H1 (cell line): ENCODE data around the gene PPP1R1B. TPM values are rescaled to one million over a fixed set of nuclear protein-coding genes. Genes with fewer than 3 reads are reported as not detected.

Experiments
- CTCF ChIA-PET: fragments of 300-600 bp; sonication (Branson Sonifier 250); formaldehyde crosslinking; loops from one replicate; lab custom pipeline; 2021; ENCODE audit not compliant: partially characterized antibody; lab: Charles Lee
- POLR2A ChIA-PET: fragments of 300-600 bp; sonication (Branson Sonifier 250); formaldehyde crosslinking; loops from one replicate; lab custom pipeline; 2021; ENCODE audit warnings: inconsistent platforms; ENCODE audit not compliant: partially characterized antibody; lab: Charles Lee
- DNase-seq, 2 experiments: peaks; one replicate each; pipeline versions ENCODE4 v3.0.0 to v3.0.0-alpha.2; 2010 to 2022; ENCODE audit warnings: low spot score in 2 of 2, low read depth in 1 of 2, mixed read lengths in 1 of 2
- FAIRE-seq: peaks from 2 replicates; lab custom pipeline; 2011; peaks lifted over from hg19 to GRCh38; lab: Jason Lieb, UNC
- H2AFZ ChIP-seq: 2 replicates; pipeline ENCODE4 v1.8.1; 2012; ENCODE audit warnings: low read length, inconsistent platforms
- H2AK5ac ChIP-seq: 2 replicates; pipeline ENCODE4 v1.6.1; 2013; ENCODE audit warnings: low read depth, low read length
- H2BK120ac ChIP-seq: replicated peaks from 2 replicates; pipeline ENCODE3; 2013; ENCODE audit warnings: low read depth, low read length, inconsistent platforms
- H2BK12ac ChIP-seq: 2 replicates; pipeline ENCODE4 v1.6.1; 2013; ENCODE audit warnings: low read depth, low read length
- H2BK15ac ChIP-seq: 2 replicates; pipeline ENCODE4 v1.6.1; 2013; ENCODE audit warnings: low read length
- H2BK20ac ChIP-seq: 2 replicates; pipeline ENCODE4 v1.6.1; 2013; ENCODE audit warnings: low read length
- H2BK5ac ChIP-seq: 2 replicates; pipeline ENCODE4 v1.6.1; 2013; ENCODE audit warnings: low read depth, low read length
- H3K14ac ChIP-seq: 2 replicates; pipeline ENCODE4 v1.6.1; 2013; ENCODE audit warnings: inconsistent platforms; ENCODE audit not compliant: insufficient read length
- H3K18ac ChIP-seq: 2 replicates; pipeline ENCODE4 v1.6.1; 2013; ENCODE audit warnings: low read length; ENCODE audit errors: extremely low read depth
- H3K23ac ChIP-seq: 2 replicates; pipeline ENCODE4 v1.6.1; 2013; ENCODE audit warnings: inconsistent platforms; ENCODE audit not compliant: insufficient read length
- H3K23me2 ChIP-seq: 2 replicates; pipeline ENCODE4 v1.6.1; 2013; ENCODE audit warnings: low read depth, low read length
- H3K27ac ChIP-seq: 2 replicates; pipeline ENCODE4 v1.6.1; 2011; ENCODE audit warnings: low read depth, low read length, inconsistent platforms
- H3K27me3 ChIP-seq, 4 experiments: replicated peaks in 1 of 4; 1 replicate in 1 of 4; 2 replicates in 3 of 4; pipeline versions ENCODE4 v1.6.1 to v1.8.1; 2011 to 2013; ENCODE audit warnings: low read length in 3 of 4, mild to moderate bottlenecking in 3 of 4, inconsistent platforms in 2 of 4, mixed read lengths in 2 of 4, moderate library complexity in 1 of 4; ENCODE audit not compliant: control insufficient read depth in 3 of 4, insufficient read depth in 3 of 4; ENCODE audit errors: extremely low read depth in 1 of 4
- H3K36me3 ChIP-seq, 4 experiments: 2 replicates each; pipeline versions ENCODE4 v1.6.1 to v1.8.1; 2011 to 2013; ENCODE audit warnings: mild to moderate bottlenecking in 4 of 4, low read length in 3 of 4, moderate library complexity in 2 of 4, control low read depth in 1 of 4, inconsistent platforms in 1 of 4; ENCODE audit not compliant: insufficient read depth in 4 of 4, control insufficient read depth in 2 of 4
- H3K4ac ChIP-seq: replicated peaks from 2 replicates; pipeline ENCODE3; 2013; ENCODE audit warnings: low read length, low read depth, mixed read lengths, inconsistent platforms; ENCODE audit not compliant: insufficient read length
- H3K4me1 ChIP-seq, 4 experiments: replicated peaks in 1 of 4; 1 replicate in 1 of 4; 2 replicates in 3 of 4; pipeline versions ENCODE4 v1.6.1 to v1.8.1; 2011 to 2013; ENCODE audit warnings: low read length in 3 of 4, inconsistent platforms in 2 of 4, mixed read lengths in 1 of 4; ENCODE audit not compliant: insufficient read depth in 4 of 4, control insufficient read depth in 3 of 4
- H3K4me2 ChIP-seq, 2 experiments: 2 replicates each; pipeline versions ENCODE4 v1.6.1 to v1.8.1; 2011 to 2013; ENCODE audit warnings: low read depth in 2 of 2, low read length in 2 of 2, control low read depth in 1 of 2, inconsistent platforms in 1 of 2, mild to moderate bottlenecking in 1 of 2; ENCODE audit not compliant: insufficient read depth in 1 of 2
- H3K4me3 ChIP-seq, 4 experiments: fragments of 200-600, 300-600 bp in 1 of 4; sonication (generic), shearing (Covaris generic), sonication (Bioruptor Twin) in 1 of 4; 2 replicates each; pipeline versions ENCODE4 v1.5.1 to v1.8.1; 2011 to 2016; ENCODE audit warnings: low read length in 4 of 4, low read depth in 3 of 4, control low read depth in 2 of 4, inconsistent platforms in 2 of 4, mild to moderate bottlenecking in 2 of 4, mixed read lengths in 1 of 4, moderate library complexity in 1 of 4; ENCODE audit not compliant: insufficient read depth in 2 of 4; ENCODE audit errors: extremely low read depth in 1 of 4
- H3K56ac ChIP-seq: replicated peaks from 2 replicates; pipeline ENCODE3; 2013; ENCODE audit warnings: low read depth, mild to moderate bottlenecking, mixed read lengths, low read length, inconsistent platforms; ENCODE audit not compliant: insufficient read length
- H3K79me1 ChIP-seq: 2 replicates; pipeline ENCODE4 v1.6.1; 2013; ENCODE audit warnings: low read depth, low read length, control low read depth
- H3K79me2 ChIP-seq, 2 experiments: 2 replicates each; pipeline versions ENCODE4 v1.6.1 to v1.8.1; 2012 to 2013; ENCODE audit warnings: low read length in 2 of 2, mild to moderate bottlenecking in 2 of 2, inconsistent platforms in 1 of 2; ENCODE audit not compliant: insufficient read depth in 2 of 2, control insufficient read depth in 1 of 2
- H3K9ac ChIP-seq, 4 experiments: replicated peaks in 1 of 4; 1 replicate in 1 of 4; 2 replicates in 3 of 4; pipeline versions ENCODE4 v1.6.1 to v1.8.1; 2011 to 2013; ENCODE audit warnings: low read depth in 3 of 4, low read length in 3 of 4, control low read depth in 2 of 4, mild to moderate bottlenecking in 2 of 4, moderate library complexity in 2 of 4, inconsistent platforms in 1 of 4; ENCODE audit errors: extremely low read depth in 1 of 4
- H3K9me3 ChIP-seq, 2 experiments: 2 replicates each; pipeline versions ENCODE4 v1.6.1 to v1.8.1; 2012 to 2013; ENCODE audit warnings: mild to moderate bottlenecking in 2 of 2, moderate library complexity in 2 of 2, control low read depth in 1 of 2, inconsistent platforms in 1 of 2, low read depth in 1 of 2, low read length in 1 of 2, mixed read lengths in 1 of 2; ENCODE audit not compliant: insufficient read depth in 2 of 2
- H4K20me1 ChIP-seq, 2 experiments: replicated peaks in 1 of 2; 2 replicates each; pipeline versions ENCODE3 to v1.8.1; 2011 to 2013; ENCODE audit warnings: inconsistent platforms in 2 of 2, low read length in 2 of 2, mild to moderate bottlenecking in 1 of 2; ENCODE audit not compliant: insufficient read depth in 2 of 2, control insufficient read depth in 1 of 2
- H4K5ac ChIP-seq: 2 replicates; pipeline ENCODE4 v1.6.1; 2013; ENCODE audit warnings: low read length, low read depth, mixed read lengths, inconsistent platforms; ENCODE audit not compliant: insufficient read length
- H4K8ac ChIP-seq: 2 replicates; pipeline ENCODE4 v1.8.0; 2013; ENCODE audit warnings: mild to moderate bottlenecking, moderate library complexity, low read length, inconsistent platforms; ENCODE audit not compliant: insufficient read depth; ENCODE audit errors: extremely low read depth
- H4K91ac ChIP-seq: replicated peaks from 2 replicates; pipeline ENCODE3; 2013; ENCODE audit warnings: low read length, mixed read lengths, inconsistent platforms; ENCODE audit not compliant: insufficient read length
- BCL11A ChIP-seq, 2 experiments: IDR thresholded peaks; one replicate each; pipeline ENCODE4 v1.6.1; 2011; ENCODE audit warnings: low read depth in 2 of 2, low read length in 2 of 2, mild to moderate bottlenecking in 2 of 2
- CBX8 ChIP-seq: fragments of 300-800, 300-1000 bp; sonication (generic); IDR thresholded peaks from 2 replicates; pipeline ENCODE4 v1.7.1; 2016; ENCODE audit warnings: low read depth, low read length, borderline replicate concordance
- EGR1 ChIP-seq: IDR thresholded peaks from 2 replicates; pipeline ENCODE4 v1.6.1; 2011; ENCODE audit warnings: low read depth, low read length, borderline replicate concordance
- EP300 ChIP-seq, 2 experiments: IDR thresholded peaks; 1 replicate in 1 of 2; 2 replicates in 1 of 2; pipeline ENCODE4 v1.6.1; 2011 to 2012; ENCODE audit warnings: low read depth in 2 of 2, low read length in 2 of 2, mild to moderate bottlenecking in 2 of 2, borderline replicate concordance in 1 of 2, inconsistent platforms in 1 of 2, moderate library complexity in 1 of 2
- GABPA ChIP-seq: IDR thresholded peaks from 2 replicates; pipeline ENCODE4 v1.6.1; 2011; ENCODE audit warnings: mild to moderate bottlenecking, low read length, moderate library complexity, borderline replicate concordance; ENCODE audit not compliant: insufficient read depth
- PHF8 ChIP-seq: fragments of 200-600 bp; sonication (generic); conservative IDR thresholded peaks from 2 replicates; pipeline ENCODE4 v1.7.1; 2012; ENCODE audit warnings: low read depth, mild to moderate bottlenecking, inconsistent platforms, low read length, moderate library complexity
- RXRA ChIP-seq: IDR thresholded peaks from 2 replicates; pipeline ENCODE4 v1.6.1; 2011; ENCODE audit warnings: low read depth, mild to moderate bottlenecking, low read length, moderate library complexity; ENCODE audit not compliant: insufficient read depth
- SAP30 ChIP-seq: fragments of 300-600 bp; sonication (generic); IDR thresholded peaks from 2 replicates; pipeline ENCODE4 v1.7.1; 2012; ENCODE audit warnings: low read length, moderate library complexity, mild to moderate bottlenecking, inconsistent platforms; ENCODE audit not compliant: insufficient read depth, insufficient replicate concordance
- SIN3A ChIP-seq, 2 experiments: IDR thresholded peaks in 1 of 2; conservative IDR thresholded peaks in 1 of 2; 2 replicates each; pipeline ENCODE4 v1.6.1; 2011 to 2012; ENCODE audit warnings: low read length in 2 of 2, improper control_type of control experiment in 1 of 2, low read depth in 1 of 2, mild to moderate bottlenecking in 1 of 2
- WGBS, 2 experiments: shearing (Covaris generic) in 1 of 2; methylation state at CpG; one replicate each; pipeline versions ENCODE4 v1.1.6 to v1.1.7; 2013 to 2015; ENCODE audit warnings: low lambda C conversion rate in 2 of 2, mixed read lengths in 2 of 2, inconsistent platforms in 1 of 2, low coverage in 1 of 2, missing lambda C conversion rate in 1 of 2; ENCODE audit not compliant: insufficient replicate concordance in 2 of 2, insufficient coverage in 1 of 2, insufficient read length in 1 of 2; ENCODE audit errors: extremely low coverage in 1 of 2, missing lambda C conversion rate in 1 of 2; 5-methylcytosine and 5-hydroxymethylcytosine counted together
- polyA plus RNA-seq, 7 experiments: library from polyadenylated mRNA; depleted of rRNA in 3 of 7; stranded (reverse) in 5 of 7; unstranded in 2 of 7; fragments of >200 nt in 5 of 7; fragments of 200-250 nt in 2 of 7; gene quantifications; 1 replicate in 5 of 7; 2 replicates in 1 of 7; 4 replicates in 1 of 7; pipeline versions ENCODE4 v1.2.1 to v1.2.3, GENCODE V29; 2011 to 2013; ENCODE audit warnings: missing spikeins in 2 of 7, mixed read lengths in 2 of 7
- total RNA-seq: library from RNA; stranded (reverse); fragmentation: NEBNext Ultra II Directional; extraction: Animal tissue kit (Norgen Biotek cat#: 25700); gene quantifications from 2 replicates; pipeline ENCODE4 v1.2.1, GENCODE V29; 2021

PPP1R1B gene
- total and polyA plus RNA-seq, 2 of the 8 experiments (the other 6 are each of a cell fraction or from before 2014, with no cell fraction given): 10.7 to 22.3 TPM

- TF ChIP-seq SIN3A (conservative IDR thresholded peaks at IDR 0.05 in 1 of 2, IDR thresholded peaks at IDR 0.05 in 1 of 2; ENCODE audit: low read depth in 1 of 2, low read length in 2 of 2): no peak
- TF ChIP-seq PHF8: no peak
- TF ChIP-seq EGR1: no peak
- TF ChIP-seq CBX8: no peak
- TF ChIP-seq GABPA: no peak
- no peak for TF ChIP-seq EP300 (IDR thresholded peaks at IDR 0.05; ENCODE audit: borderline replicate concordance in 1 of 2, low read depth in 2 of 2, low read length in 2 of 2)
- TF ChIP-seq RXRA: no peak
- TF ChIP-seq BCL11A (IDR thresholded peaks at IDR 0.05; ENCODE audit: low read depth in 2 of 2, low read length in 2 of 2): no peak
- TF ChIP-seq SAP30: no peak
- peak overlapping the region; percentile 66; the same call in 1 of the 2 replicates for H4K8ac ChIP-seq
- CTCF ChIA-PET: interaction anchor here (27.2 to 49.2 kb wide), 3 partner anchors 3 to 49 kb away, joined by 1096 to 1885 read pairs (median 1096); partner anchors contain the start of genes ERBB2, PGAP3, PNMT and PPP1R1B
- peaks cover 3 to 12% of the 10 kb centered on the region in 2 experiments for H4K20me1 ChIP-seq
- peaks cover 15% of the 10 kb centered on the region for H3K79me1 ChIP-seq
- peaks cover 8% of the 10 kb centered on the region; the same call in 1 of the 2 replicates for H3K23me2 ChIP-seq
- H2BK12ac ChIP-seq: peak overlapping the region; percentile 80; the same call in 1 of the 2 replicates
- 0 out of 7 replicates have a peak, but pooled peaks cover 0 to 3% (median 0%) of the 10 kb centered on the region in 4 experiments for H3K27me3 ChIP-seq
- H3K18ac ChIP-seq: peak overlapping the region; percentile 57; the same call in 1 of the 2 replicates
- no peak overlapping the region for H4K5ac ChIP-seq
- no peak for DNase-seq
- H4K91ac ChIP-seq: peak overlapping the region; percentile 31
- H3K23ac ChIP-seq: no peak overlapping the region
- H3K27ac ChIP-seq: no peak overlapping the region
- H3K4me1 ChIP-seq: peaks cover 13 to 46% (median 31%) of the 10 kb centered on the region in 4 experiments
- H3K4ac ChIP-seq: no peak overlapping the region
- H2AK5ac ChIP-seq: no peak overlapping the region
- no peak overlapping the region for H3K56ac ChIP-seq
- H3K36me3 ChIP-seq: no peaks in the 10 kb centered on the region
- H3K9ac ChIP-seq: no peak overlapping the region
- no peak overlapping the region for H2BK120ac ChIP-seq
- 0 out of 2 replicates have a peak overlapping the region, but pooled peaks have one; percentile 61 for H2BK20ac ChIP-seq
- peak overlapping the region; percentile 16 to 83 (median 54); a peak in 6 of 8 replicates for H3K4me3 ChIP-seq
- H2BK15ac ChIP-seq: 0 out of 2 replicates have a peak overlapping the region, but pooled peaks have one; percentile 61
- no peak for FAIRE-seq
- H3K9me3 ChIP-seq: no peaks in the 10 kb centered on the region
- peak overlapping the region; percentile 86 to 97 for H3K4me2 ChIP-seq
- WGBS, 2 experiments: 57% methylated on average over 6 of the region's 6 CpGs; no CpG with 5 or more reads in 1 of the 2 experiments
- H3K79me2 ChIP-seq: peaks cover 8 to 41% of the 10 kb centered on the region in 2 experiments
- H2AFZ ChIP-seq: no peak overlapping the region
- H2BK5ac ChIP-seq: peak overlapping the region; percentile 71; the same call in 1 of the 2 replicates
- POLR2A ChIA-PET: interaction anchor here (0.8 to 2.4 kb wide), 5 partner anchors 8 to 65 kb away, joined by 3 to 6 read pairs (median 3); partner anchors contain the start of gene ERBB2
- H3K14ac ChIP-seq: no peak overlapping the region
Observed at GRCh38 chr17:39636587-39636926, 9.8 kb downstream of the PPP1R1B start.
